ENCODE data around the gene ANXA6. TPM values are rescaled to one million over a fixed set of nuclear protein-coding genes. Genes with fewer than 3 reads are reported as not detected.

The ANXA6 gene
- total RNA-seq, 1 donor from 2014 or later: 143 TPM

GRCh38 chr5:151065609-151066008, 92.0 kb downstream of the ANXA6 start:
- peaks cover 67% of the 10 kb centered on the region for H3K4me1 ChIP-seq
- DNase-seq (no peak), ATAC-seq (no peak)
- H3K36me3 ChIP-seq: peaks cover 31% of the 10 kb centered on the region
- H3K4me3 ChIP-seq: no peak overlapping the region
- no peaks in the 10 kb centered on the region for H3K9me3 ChIP-seq
- H3K27ac ChIP-seq: no peak overlapping the region
- intact Hi-C loops (cut with DNase I): no loop called here
- no peaks in the 10 kb centered on the region for H3K27me3 ChIP-seq
- TF ChIP-seq, protein P1, sequence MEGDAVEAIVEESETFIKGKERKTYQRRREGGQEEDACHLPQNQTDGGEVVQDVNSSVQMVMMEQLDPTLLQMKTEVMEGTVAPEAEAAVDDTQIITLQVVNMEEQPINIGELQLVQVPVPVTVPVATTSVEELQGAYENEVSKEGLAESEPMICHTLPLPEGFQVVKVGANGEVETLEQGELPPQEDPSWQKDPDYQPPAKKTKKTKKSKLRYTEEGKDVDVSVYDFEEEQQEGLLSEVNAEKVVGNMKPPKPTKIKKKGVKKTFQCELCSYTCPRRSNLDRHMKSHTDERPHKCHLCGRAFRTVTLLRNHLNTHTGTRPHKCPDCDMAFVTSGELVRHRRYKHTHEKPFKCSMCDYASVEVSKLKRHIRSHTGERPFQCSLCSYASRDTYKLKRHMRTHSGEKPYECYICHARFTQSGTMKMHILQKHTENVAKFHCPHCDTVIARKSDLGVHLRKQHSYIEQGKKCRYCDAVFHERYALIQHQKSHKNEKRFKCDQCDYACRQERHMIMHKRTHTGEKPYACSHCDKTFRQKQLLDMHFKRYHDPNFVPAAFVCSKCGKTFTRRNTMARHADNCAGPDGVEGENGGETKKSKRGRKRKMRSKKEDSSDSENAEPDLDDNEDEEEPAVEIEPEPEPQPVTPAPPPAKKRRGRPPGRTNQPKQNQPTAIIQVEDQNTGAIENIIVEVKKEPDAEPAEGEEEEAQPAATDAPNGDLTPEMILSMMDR (IDR thresholded peaks at IDR 0.05): no peak

DNA sequence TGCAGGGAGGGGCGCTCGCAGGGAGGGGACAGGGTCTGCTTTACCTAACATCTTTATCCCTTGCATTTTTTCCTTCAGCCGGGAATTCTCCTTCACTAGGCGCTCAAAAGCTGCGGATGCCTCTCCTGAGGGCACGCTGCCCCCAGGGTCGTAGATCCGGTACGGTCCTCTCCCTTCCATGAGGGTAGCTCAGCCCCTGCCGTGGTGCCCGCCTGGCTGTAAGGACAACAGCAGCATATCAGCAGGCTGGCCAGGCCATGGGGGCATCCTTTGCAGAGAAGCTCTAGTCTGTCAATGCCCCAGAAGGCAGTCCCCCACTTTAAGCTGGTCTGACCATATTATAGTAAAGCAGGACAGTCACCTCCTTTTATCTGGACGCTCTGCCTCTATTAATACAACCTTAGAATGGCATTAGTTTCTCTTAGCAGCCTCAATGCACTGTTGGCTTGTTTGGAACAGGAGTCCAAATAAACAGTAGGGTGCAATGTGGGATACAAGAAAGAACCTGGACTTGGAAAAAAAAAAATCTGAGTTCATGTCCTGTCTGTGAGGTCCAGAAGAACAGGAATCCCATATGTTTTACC, 92.6 kb downstream of the ANXA6 start:
- H3K36me3 ChIP-seq: peaks cover 31% of the 10 kb centered on the region
- TF ChIP-seq, protein P1 (IDR thresholded peaks at IDR 0.05): no peak
- H3K27me3 ChIP-seq: no peaks in the 10 kb centered on the region
- peaks cover 67% of the 10 kb centered on the region for H3K4me1 ChIP-seq
- DNase-seq: no peak
- H3K4me3 ChIP-seq: no peak overlapping the region
- no peak for ATAC-seq
- peak overlapping the region; percentile 44 for H3K27ac ChIP-seq
- no peaks in the 10 kb centered on the region for H3K9me3 ChIP-seq
- intact Hi-C loops (cut with DNase I): no loop called here

GRCh38 chr5:151063142-151063989, 94.2 kb downstream of the ANXA6 start:
- ATAC-seq (no peak), DNase-seq (no peak)
- Histone ChIP-seq H3K36me3 (peaks cover 42% of the 10 kb centered on the region), H3K27ac (peak overlapping the region; percentile 44), H3K4me1 (peaks cover 65% of the 10 kb centered on the region), H3K9me3 (no peaks in the 10 kb centered on the region), H3K4me3 (no peak overlapping the region), H3K27me3 (no peaks in the 10 kb centered on the region)
- TF ChIP-seq, protein P1 (IDR thresholded peaks at IDR 0.05): no peak
- intact Hi-C loops (cut with DNase I): no loop called here

DNA sequence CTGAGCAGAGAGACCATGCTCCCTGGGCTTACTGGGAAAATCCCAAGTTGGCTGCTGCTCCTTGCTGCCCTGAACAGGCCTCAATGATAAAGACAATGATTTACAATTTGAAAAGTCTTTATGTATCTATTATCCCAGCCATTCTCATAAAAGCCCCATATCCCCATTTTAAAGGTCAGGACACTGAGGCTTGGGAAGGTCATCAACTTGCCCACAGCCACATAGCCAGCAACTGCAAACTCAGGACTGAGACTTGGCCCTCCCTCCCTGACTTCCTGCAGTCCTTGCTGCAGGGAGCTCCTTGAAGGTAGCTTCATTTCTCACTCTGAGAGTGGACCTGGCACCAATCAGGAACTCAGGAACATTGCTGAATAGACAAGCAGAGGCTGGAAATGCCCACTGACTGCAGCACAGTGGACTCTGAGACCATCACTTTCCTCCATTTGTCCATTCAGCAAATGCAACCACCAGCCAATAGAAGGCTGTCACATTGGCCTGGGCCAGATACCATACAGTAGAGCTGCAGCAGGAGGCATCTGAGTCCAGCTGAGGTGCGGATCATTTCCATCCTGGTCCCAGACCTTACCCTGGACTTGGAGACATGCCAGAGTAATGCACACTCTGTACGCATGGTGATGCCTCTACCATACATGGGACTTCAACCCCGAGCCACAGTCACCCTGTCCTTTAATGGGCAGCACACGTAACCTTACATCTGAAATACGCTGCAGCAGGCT, 95.0 kb downstream of the ANXA6 start:
- DNase-seq (peak; percentile 21), ATAC-seq (no peak)
- Histone ChIP-seq H3K4me1 (peaks cover 58% of the 10 kb centered on the region), H3K4me3 (no peak overlapping the region), H3K36me3 (peaks cover 48% of the 10 kb centered on the region), H3K27me3 (no peaks in the 10 kb centered on the region), H3K9me3 (no peaks in the 10 kb centered on the region), H3K27ac (peak overlapping the region; percentile 44)
- intact Hi-C loops (cut with DNase I): no loop called here
- TF ChIP-seq, protein P1 (IDR thresholded peaks at IDR 0.05): no peak

GRCh38 chr5:151060742-151061141, 96.8 kb downstream of the ANXA6 start:
- ATAC-seq (peak; percentile 36), DNase-seq (peak; percentile 59)
- H3K4me3 ChIP-seq: no peak overlapping the region
- no peaks in the 10 kb centered on the region for H3K27me3 ChIP-seq
- intact Hi-C loops (cut with DNase I): no loop called here
- peaks cover 54% of the 10 kb centered on the region for H3K36me3 ChIP-seq
- peaks cover 49% of the 10 kb centered on the region for H3K4me1 ChIP-seq
- H3K9me3 ChIP-seq: no peaks in the 10 kb centered on the region
- TF ChIP-seq, protein P1 (IDR thresholded peaks at IDR 0.05): no peak
- H3K27ac ChIP-seq: peak overlapping the region; percentile 67
